GM10248 (cell line): ENCODE measurements around the gene MSI2.

Experiments
- CTCF ChIA-PET: fragments of 300-600 bp; sonication (Branson Sonifier 250); formaldehyde crosslinking; extraction: SDS; loops from one replicate; lab custom pipeline; 2021; ENCODE audit warnings: antibody characterized with exemption; lab: Yijun Ruan, JAX
- POLR2A ChIA-PET: fragments of 350-650 bp; sonication (Branson Sonifier 250); formaldehyde crosslinking; extraction: SDS; loops from one replicate; lab custom pipeline; 2020; ENCODE audit warnings: antibody characterized with exemption; lab: Yijun Ruan, JAX
- DNase-seq: peaks from one replicate; pipeline ENCODE4 v3.0.0; 2012; ENCODE audit errors: extremely low spot score
- CTCF ChIP-seq: IDR thresholded peaks from 2 replicates; pipeline ENCODE4 v1.5.1; 2012; ENCODE audit warnings: mild to moderate bottlenecking, low read depth; ENCODE audit errors: extremely low read depth, missing control alignments, control extremely low read depth

Gene MSI2

GRCh38 chr17:57317079-57317478 lies 60.8 kb downstream of the MSI2 start:
- TF ChIP-seq CTCF = no peak
- DNase-seq = no peak
- ChIA-PET POLR2A (no interaction called here), CTCF (interaction anchor here (1.0 to 2.1 kb wide), 2 partner anchors 10 to 74 kb away, joined by 4 to 6 read pairs; no protein-coding TSS in a partner anchor)

- POLR2A ChIA-PET = no interaction called here
- CTCF ChIA-PET = interaction anchor here (1.7 to 1.9 kb wide), 2 partner anchors 12 to 76 kb away, joined by 4 to 5 read pairs; no protein-coding TSS in a partner anchor
- DNase-seq = no peak
- no peak for TF ChIP-seq CTCF
Measured at GRCh38 chr17:57318913-57319312, 62.6 kb downstream of the MSI2 start.

GRCh38 chr17:57319806-57320205 lies 63.5 kb downstream of the MSI2 start:
- DNase-seq = no peak
- ChIA-PET POLR2A (no interaction called here), CTCF (interaction anchor here (0.9 to 1.9 kb wide), 4 partner anchors 12 to 77 kb away, joined by 3 to 5 read pairs (median 4); no protein-coding TSS in a partner anchor)
- no peak for TF ChIP-seq CTCF

- ChIA-PET CTCF (interaction anchor here (1.0 to 1.8 kb wide), 2 partner anchors 12 to 117 kb away, joined by 3 to 6 read pairs; no protein-coding TSS in a partner anchor), POLR2A (no interaction called here)
- TF ChIP-seq CTCF = no peak
- no peak for DNase-seq
Measured at GRCh38 chr17:57323391-57323790, 67.1 kb downstream of the MSI2 start.

- ChIA-PET CTCF (no interaction called here), POLR2A (interaction anchor here (0.6 kb wide), 1 partner anchor 11 kb away, joined by 4 read pairs; no protein-coding TSS in a partner anchor)
- TF ChIP-seq CTCF = no peak
- DNase-seq = no peak
Measured at GRCh38 chr17:57324060-57324459, 67.7 kb downstream of the MSI2 start.

GRCh38 chr17:57324631-57325030 lies 68.3 kb downstream of the MSI2 start:
- DNase-seq = no peak
- CTCF ChIA-PET = no interaction called here
- TF ChIP-seq CTCF = no peak
- POLR2A ChIA-PET = interaction anchor here (0.6 kb wide), 1 partner anchor 11 kb away, joined by 4 read pairs; no protein-coding TSS in a partner anchor
